ENCODE results near the gene JOSD1.
A peak's percentile ranks its signal among the peaks of the same experiment; 100 is the strongest.
"Not testable (repeated sequence)": the region's sequence is repeated elsewhere in the genome, so short reads cannot be mapped to it uniquely, and the experiment has no call there.

JOSD1 gene

GRCh38 chr22:38675833-38676232, 24.9 kb downstream of the JOSD1 start:
- no peak for DNase-seq

- no peak for DNase-seq
These were observed 25.9 kb downstream of the JOSD1 start for GRCh38 chr22:38674888-38675287.

- DNase-seq: peak; percentile 59
These were observed 43.5 kb downstream of the JOSD1 start for GRCh38 chr22:38657045-38657909.

- peak; percentile 98 for DNase-seq
These were observed 44.3 kb downstream of the JOSD1 start, which contains the start of the genes CBY1 and FAM227A for GRCh38 chr22:38656256-38657044. CBY1 (plus strand) TSS chr22:38656638; CDS start chr22:38668055, 11,417 bp downstream. FAM227A (minus strand) TSS chr22:38656392; CDS start chr22:38650168, 6,224 bp downstream.

GRCh38 chr22:38655519-38656255, 45.1 kb downstream of the JOSD1 start:
- DNase-seq: no peak

GRCh38 chr22:38653741-38654140, 47.0 kb downstream of the JOSD1 start:
- no peak for DNase-seq

DNA sequence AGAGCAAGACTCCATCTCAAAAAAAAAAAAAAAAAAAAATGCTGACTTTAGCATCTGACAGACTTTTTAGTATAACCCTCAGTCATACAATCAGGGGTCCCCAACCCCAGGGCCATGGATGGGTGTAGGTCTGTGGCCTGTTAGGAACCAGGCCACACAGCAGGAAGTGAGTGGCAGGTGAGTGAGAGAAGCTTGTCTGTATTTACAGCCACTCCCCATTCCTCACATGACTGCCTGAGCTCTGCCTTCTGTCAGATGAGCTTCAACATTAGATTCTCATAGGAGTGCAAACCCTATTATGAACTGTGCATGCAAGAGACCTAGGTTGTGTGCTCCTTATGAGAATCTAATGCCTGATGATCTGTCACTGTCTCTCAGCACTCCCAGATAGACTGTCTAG, 47.9 kb downstream of the JOSD1 start:
- DNase-seq: no peak

- no peak for DNase-seq
These were observed 50.8 kb downstream of the JOSD1 start for GRCh38 chr22:38649841-38650522.

GRCh38 chr22:38645430-38645829, 55.3 kb downstream of the JOSD1 start:
- DNase-seq: no peak

DNA sequence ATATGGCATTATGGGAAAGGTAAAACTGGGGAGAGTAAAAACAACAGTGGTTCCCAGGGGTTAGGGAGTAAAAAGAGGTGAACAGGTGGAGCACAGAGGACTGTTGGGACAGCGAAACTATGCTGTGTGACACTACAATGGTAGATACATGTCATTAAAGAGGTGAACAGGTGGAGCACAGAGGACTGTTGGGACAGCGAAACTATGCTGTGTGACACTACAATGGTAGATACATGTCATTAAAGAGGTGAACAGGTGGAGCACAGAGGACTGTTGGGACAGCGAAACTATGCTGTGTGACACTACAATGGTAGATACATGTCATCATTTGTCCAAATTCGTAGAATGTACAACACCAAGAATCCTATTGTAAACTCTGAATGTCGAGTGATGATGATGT, 56.5 kb downstream of the JOSD1 start:
- DNase-seq: not testable (repeated sequence)

DNA sequence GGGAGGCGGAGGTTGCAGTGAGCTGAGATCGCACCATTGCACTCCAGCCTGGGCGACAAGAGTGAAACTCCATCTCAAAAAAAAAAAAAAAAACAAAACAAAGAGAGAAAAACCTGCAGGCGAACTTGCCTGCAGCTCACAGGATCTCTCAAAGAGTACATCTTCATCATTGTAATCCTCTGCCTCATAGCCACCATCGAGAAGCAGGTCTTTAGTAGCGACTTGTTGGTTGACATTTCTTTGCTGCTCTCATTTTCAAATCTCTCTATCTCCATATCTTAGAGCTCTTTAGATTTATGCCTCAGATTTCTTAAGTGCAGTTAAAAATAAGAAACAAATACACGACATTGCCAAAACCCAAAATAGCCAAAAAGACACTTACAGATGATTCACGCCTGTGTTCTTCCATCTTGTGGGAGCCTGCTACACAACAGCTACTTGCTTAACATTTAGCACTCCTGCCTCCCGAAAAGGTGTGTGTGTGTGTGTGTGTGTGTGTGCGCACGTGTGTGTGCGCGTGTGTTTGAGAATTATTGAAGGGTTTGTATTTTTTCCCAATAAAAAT, 59.2 kb downstream of the JOSD1 start:
- no peak for DNase-seq

DNA sequence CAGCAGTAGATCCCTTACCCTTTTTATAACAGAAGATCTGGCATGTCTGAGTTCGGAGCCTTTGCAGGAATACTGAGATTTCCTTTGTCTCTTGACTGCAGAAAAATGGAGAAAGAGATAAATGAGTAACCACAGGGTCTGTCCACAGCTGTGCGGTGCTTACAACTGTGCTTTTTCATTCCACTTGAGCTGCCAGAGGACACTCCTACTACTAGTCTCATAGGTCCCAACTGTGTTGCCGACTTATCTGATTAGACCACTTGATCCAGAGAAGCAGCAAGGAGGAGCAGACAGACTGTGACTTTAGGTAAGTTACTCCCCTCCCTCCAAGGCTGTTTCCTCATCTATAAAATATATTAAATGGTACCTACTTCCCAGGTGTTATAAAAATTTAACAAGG, 62.0 kb downstream of the JOSD1 start:
- no peak for DNase-seq

DNA sequence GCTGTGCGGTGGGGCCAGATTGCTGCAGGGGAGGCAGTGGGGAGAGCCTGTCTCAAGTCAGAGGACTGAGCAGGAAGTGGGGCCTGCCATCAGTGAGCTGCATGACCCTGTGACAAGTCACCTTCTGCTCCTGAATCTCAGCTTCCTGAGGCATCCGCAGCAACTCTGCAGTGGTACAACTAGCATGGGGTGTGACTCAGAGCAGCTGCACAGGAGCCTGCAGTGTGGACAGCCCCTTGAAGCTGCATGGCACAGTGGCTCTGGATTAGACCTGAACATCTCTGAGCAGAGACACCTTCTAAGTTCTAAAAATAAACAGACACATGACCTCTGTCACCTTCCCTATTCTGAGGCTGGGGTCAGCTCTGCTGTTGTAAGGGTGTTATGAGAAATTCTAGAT, 62.5 kb downstream of the JOSD1 start:
- no peak for DNase-seq
